Tibial nerve (tissue), 4 donors: ENCODE measurements around the gene PSMA7. TPM values are rescaled to one million over a fixed set of nuclear protein-coding genes. Genes with fewer than 3 reads are reported as not detected.
"Not testable (repeated sequence)": the region's sequence is repeated elsewhere in the genome, so short reads cannot be mapped to it uniquely, and the experiment has no call there.

ENCODE experiments used
- DNase-seq, 2 donors: peaks; one replicate each; pipeline ENCODE4 v3.0.0-alpha.2; 2019; ENCODE audit warnings: low spot score in 2 of 2
- H3K27ac ChIP-seq, 4 donors: fragments of 200-600 bp; sonication (generic) in 3 of 4; one replicate each; pipeline ENCODE4 v1.5.1; 2017 to 2019; ENCODE audit warnings: mild to moderate bottlenecking in 1 of 4
- H3K27me3 ChIP-seq, 2 donors: fragments of 200-600 bp; sonication (generic) in 1 of 2; one replicate each; pipeline versions ENCODE4 v1.5.1 to v1.6.0; 2017 to 2019
- H3K36me3 ChIP-seq, 3 donors: fragments of 200-600 bp; sonication (generic); one replicate each; pipeline ENCODE4 v1.5.1; 2018 to 2019
- H3K4me1 ChIP-seq, 4 donors: fragments of 200-600 bp; sonication (generic) in 3 of 4; one replicate each; pipeline ENCODE4 v1.5.1; 2017 to 2019
- H3K4me3 ChIP-seq, 4 donors: fragments of 200-600 bp; sonication (generic) in 3 of 4; one replicate each; pipeline ENCODE4 v1.5.1; 2017 to 2019; ENCODE audit warnings: mild to moderate bottlenecking in 1 of 4, moderate library complexity in 1 of 4
- H3K9me3 ChIP-seq, 4 donors: fragments of 200-600 bp; sonication (generic) in 3 of 4; one replicate each; pipeline ENCODE4 v1.5.1; 2017 to 2019
- EP300 ChIP-seq, 2 donors: sonication (generic); formaldehyde crosslinking; IDR thresholded peaks; one replicate each; pipeline ENCODE4 v1.6.1; 2017; ENCODE audit warnings: antibody characterized with exemption in 2 of 2, mild to moderate bottlenecking in 1 of 2
- POLR2A ChIP-seq, 2 donors: fragments of 450-650 bp; IDR thresholded peaks; one replicate each; pipeline ENCODE4 v1.6.1; 2017; ENCODE audit warnings: antibody characterized with exemption in 2 of 2, mild to moderate bottlenecking in 2 of 2, moderate library complexity in 2 of 2
- WGBS, 2 donors: methylation state at CpG; one replicate each; pipeline ENCODE4 v1.1.5; 2018; 5-methylcytosine and 5-hydroxymethylcytosine counted together
- total RNA-seq, 4 donors: library from RNA; depleted of rRNA; stranded (reverse); fragments of >200 nt; gene quantifications; one replicate each; pipeline ENCODE4 v1.1.0, GENCODE V29; 2016
- TF ChIP-seq, protein P1 (sequence below), 5 experiments: fragments of 200-600 bp in 3 of 5; fragments of 450-650 bp in 2 of 5; sonication (generic) in 3 of 5; IDR thresholded peaks; one replicate each; pipeline ENCODE4 v1.5.1; 2016 to 2019; ENCODE audit warnings: antibody characterized with exemption in 5 of 5, mild to moderate bottlenecking in 3 of 5, moderate library complexity in 2 of 5

PSMA7 gene
- total RNA-seq, 4 donors from 2014 or later: 213 to 377 (median 341) TPM

DNA sequence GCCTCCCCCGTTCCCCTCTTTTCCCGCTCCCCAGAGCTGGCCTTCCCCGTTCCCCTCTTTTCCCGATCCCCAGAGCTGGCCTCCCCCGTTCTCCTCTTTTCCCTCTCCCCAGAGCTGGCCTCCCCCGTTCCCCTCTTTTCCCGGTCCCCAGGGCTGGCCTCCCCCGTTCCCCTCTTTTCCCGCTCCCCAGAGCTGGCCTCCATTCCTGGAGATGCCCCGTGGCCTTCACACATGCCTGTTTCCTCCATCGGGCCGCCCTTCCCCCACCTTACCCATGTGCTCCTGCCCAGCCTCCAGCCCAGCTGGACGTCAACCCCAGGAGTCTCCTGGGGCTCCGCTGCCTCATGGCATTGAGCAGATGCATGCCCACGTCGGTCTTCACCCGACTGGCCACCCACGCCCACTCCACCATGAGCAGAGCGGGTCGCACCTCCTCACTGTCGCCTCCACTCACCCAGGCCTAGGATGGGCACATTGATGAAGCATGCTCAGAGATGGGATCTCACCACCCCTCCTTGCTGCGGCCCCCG is 8.7 kb upstream of the PSMA7 start:
- no peaks in the 10 kb centered on the region for H3K27me3 ChIP-seq
- H3K36me3 ChIP-seq: peaks cover 0 to 33% (median 0%) of the 10 kb centered on the region in 3 donors
- 85% methylated on average over 15 to 23 of the region's 23 CpGs for WGBS, 2 donors
- no peak for DNase-seq
- TF ChIP-seq, protein P1, sequence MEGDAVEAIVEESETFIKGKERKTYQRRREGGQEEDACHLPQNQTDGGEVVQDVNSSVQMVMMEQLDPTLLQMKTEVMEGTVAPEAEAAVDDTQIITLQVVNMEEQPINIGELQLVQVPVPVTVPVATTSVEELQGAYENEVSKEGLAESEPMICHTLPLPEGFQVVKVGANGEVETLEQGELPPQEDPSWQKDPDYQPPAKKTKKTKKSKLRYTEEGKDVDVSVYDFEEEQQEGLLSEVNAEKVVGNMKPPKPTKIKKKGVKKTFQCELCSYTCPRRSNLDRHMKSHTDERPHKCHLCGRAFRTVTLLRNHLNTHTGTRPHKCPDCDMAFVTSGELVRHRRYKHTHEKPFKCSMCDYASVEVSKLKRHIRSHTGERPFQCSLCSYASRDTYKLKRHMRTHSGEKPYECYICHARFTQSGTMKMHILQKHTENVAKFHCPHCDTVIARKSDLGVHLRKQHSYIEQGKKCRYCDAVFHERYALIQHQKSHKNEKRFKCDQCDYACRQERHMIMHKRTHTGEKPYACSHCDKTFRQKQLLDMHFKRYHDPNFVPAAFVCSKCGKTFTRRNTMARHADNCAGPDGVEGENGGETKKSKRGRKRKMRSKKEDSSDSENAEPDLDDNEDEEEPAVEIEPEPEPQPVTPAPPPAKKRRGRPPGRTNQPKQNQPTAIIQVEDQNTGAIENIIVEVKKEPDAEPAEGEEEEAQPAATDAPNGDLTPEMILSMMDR (IDR thresholded peaks at IDR 0.05): no peak
- TF ChIP-seq EP300 (IDR thresholded peaks at IDR 0.05): no peak
- no peak for TF ChIP-seq POLR2A (IDR thresholded peaks at IDR 0.05)
- H3K9me3 ChIP-seq: no peaks in the 10 kb centered on the region
- peaks cover 0 to 47% (median 3%) of the 10 kb centered on the region in 4 donors for H3K4me1 ChIP-seq
- no peak overlapping the region for H3K27ac ChIP-seq
- H3K4me3 ChIP-seq: no peak overlapping the region

- 89 to 93% methylated on average over 7 to 11 of the region's 11 CpGs for WGBS, 2 donors
- peaks cover 0 to 43% (median 0%) of the 10 kb centered on the region in 4 donors for H3K4me1 ChIP-seq
- no peak overlapping the region for H3K27ac ChIP-seq
- H3K36me3 ChIP-seq: peaks cover 0 to 33% (median 0%) of the 10 kb centered on the region in 3 donors
- no peak for DNase-seq
- no peaks in the 10 kb centered on the region for H3K27me3 ChIP-seq
- H3K4me3 ChIP-seq: no peak overlapping the region
- TF ChIP-seq, protein P1 (IDR thresholded peaks at IDR 0.05): no peak
- no peak for TF ChIP-seq EP300 (IDR thresholded peaks at IDR 0.05)
- no peak for TF ChIP-seq POLR2A (IDR thresholded peaks at IDR 0.05)
- H3K9me3 ChIP-seq: no peaks in the 10 kb centered on the region
Observed at GRCh38 chr20:62151225-62151624, 8.0 kb upstream of the PSMA7 start.

DNA sequence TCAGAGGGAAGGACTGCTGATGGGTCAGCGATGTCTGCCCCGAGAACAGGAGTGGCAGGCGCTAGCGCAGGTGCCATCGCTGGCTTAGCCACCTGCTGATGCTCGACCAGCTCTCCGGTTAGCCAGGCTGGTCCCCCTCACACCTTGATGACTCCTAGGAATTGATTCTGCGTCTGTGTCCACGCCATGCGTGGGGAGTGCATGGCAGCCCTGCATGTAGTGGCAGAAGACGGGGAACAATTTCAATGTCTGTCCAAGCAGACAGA is 7.0 kb upstream of the PSMA7 start:
- TF ChIP-seq, protein P1 (IDR thresholded peaks at IDR 0.05): no peak
- TF ChIP-seq POLR2A (IDR thresholded peaks at IDR 0.05): no peak
- no peak for TF ChIP-seq EP300 (IDR thresholded peaks at IDR 0.05)
- Histone ChIP-seq H3K36me3 (peaks cover 0 to 27% (median 0%) of the 10 kb centered on the region in 3 donors), H3K9me3 (no peaks in the 10 kb centered on the region), H3K27me3 (no peaks in the 10 kb centered on the region), H3K4me1 (peaks cover 0 to 52% (median 5%) of the 10 kb centered on the region in 4 donors), H3K4me3 (no peak overlapping the region), H3K27ac (no peak overlapping the region)
- DNase-seq: no peak
- WGBS, 2 donors: 97 to 98% methylated on average over 11 of the region's 11 CpGs

DNA sequence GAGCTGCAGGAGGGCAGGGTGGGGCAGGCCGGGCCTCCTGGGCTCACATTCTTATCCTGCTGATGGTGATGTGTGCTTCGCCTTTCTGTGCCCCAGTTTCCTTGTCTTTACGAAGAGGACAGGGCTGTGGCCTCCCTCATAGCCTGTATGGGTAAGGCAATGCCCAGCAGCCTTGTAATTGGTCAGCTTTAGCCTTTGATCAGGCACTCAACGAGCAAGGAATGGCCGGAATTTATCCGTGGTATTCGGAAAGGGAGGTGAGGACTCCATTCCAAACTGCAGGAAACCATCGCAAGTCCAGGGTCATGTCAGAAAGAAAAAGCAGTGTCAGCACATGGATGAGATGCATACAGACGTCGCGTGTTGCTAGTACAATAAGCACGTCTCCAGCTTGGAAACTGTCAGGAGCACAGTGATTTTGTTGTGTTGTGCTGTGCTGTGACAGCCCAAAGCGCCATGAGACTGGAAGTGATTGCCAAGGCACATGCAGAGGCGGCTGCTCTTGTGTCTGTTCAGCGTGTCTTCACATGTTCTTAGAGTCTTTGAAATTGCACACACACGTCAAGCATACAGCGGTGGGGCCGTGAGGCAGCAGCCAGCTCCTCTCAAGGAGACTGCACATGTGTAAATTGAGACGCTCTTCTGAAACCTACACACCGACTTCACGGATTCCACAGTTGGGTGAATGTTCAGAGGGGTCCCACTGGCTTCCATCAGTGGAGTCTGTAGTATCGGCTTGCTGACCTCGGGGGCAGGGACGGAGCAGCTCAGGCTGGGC is 6.5 kb upstream of the PSMA7 start:
- Histone ChIP-seq H3K9me3 (no peaks in the 10 kb centered on the region), H3K27me3 (no peaks in the 10 kb centered on the region), H3K36me3 (peaks cover 0 to 26% (median 0%) of the 10 kb centered on the region in 3 donors), H3K4me3 (no peak overlapping the region), H3K27ac (no peak overlapping the region), H3K4me1 (peaks cover 0 to 57% (median 11%) of the 10 kb centered on the region in 4 donors)
- TF ChIP-seq POLR2A (IDR thresholded peaks at IDR 0.05) (no peak), EP300 (IDR thresholded peaks at IDR 0.05) (no peak)
- TF ChIP-seq, protein P1 (IDR thresholded peaks at IDR 0.05): no peak
- 48 to 57% methylated on average over 22 of the region's 24 CpGs for WGBS, 2 donors
- DNase-seq: no peak

DNA sequence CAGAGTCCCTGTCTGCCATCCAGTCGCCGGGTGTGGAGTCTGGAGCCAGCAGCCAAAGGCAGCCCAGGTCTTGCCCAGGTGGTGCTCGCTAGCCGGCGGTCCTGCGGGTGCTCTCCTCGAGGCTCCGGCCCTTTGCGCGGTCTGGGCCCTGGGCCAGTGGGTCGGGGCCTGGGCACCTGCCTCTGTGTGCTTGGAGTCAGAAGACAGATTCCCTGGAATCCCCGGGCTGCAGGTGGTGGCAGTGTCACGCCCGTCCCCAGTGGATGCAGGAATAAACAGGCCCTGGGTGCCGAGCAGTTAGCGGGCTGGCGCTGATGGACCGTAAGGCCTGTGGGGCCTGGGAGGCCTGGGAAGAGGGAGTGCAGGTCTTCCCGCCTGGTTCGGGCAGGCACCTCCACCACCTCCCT is 5.7 kb upstream of the PSMA7 start:
- DNase-seq: no peak
- TF ChIP-seq POLR2A (IDR thresholded peaks at IDR 0.05): no peak
- no peak overlapping the region for H3K4me3 ChIP-seq
- H3K4me1 ChIP-seq: peaks cover 0 to 62% (median 14%) of the 10 kb centered on the region in 4 donors
- 77 to 95% methylated on average over 13 to 17 of the region's 20 CpGs for WGBS, 2 donors
- no peaks in the 10 kb centered on the region for H3K9me3 ChIP-seq
- H3K27ac ChIP-seq: no peak overlapping the region
- no peaks in the 10 kb centered on the region for H3K27me3 ChIP-seq
- H3K36me3 ChIP-seq: peaks cover 0 to 19% (median 0%) of the 10 kb centered on the region in 3 donors

DNA sequence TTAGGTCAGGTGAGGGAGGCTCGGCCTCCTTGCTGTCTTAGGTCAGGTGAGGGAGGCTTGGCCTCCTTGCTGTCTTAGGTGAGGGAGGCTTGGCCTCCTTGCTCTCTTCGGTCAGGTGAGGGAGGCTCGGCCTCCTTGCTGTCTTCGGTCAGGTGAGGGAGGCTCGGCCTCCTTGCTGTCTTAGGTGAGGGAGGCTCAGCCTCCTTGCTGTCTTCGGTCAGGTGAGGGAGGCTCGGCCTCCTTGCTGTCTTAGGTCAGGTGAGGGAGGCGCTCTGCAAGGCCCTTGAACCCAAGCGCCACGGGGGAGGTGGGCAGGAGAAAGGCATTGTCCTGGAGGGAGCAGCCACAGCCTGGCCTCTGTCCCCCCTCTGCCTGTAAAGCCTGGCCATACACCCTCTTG is 5.2 kb upstream of the PSMA7 start:
- not testable (repeated sequence) for H3K4me3 ChIP-seq, H3K27me3 ChIP-seq, DNase-seq, H3K9me3 ChIP-seq, H3K27ac ChIP-seq
- H3K4me1 ChIP-seq: peaks cover 0 to 62% (median 14%) of the 10 kb centered on the region in 4 donors
- WGBS, 2 donors: 94 to 100% methylated on average over 1 to 10 of the region's 10 CpGs
- H3K36me3 ChIP-seq: peaks cover 0 to 14% (median 0%) of the 10 kb centered on the region in 3 donors
